GM13976 (cell line): ENCODE results near the gene COQ9.

ENCODE experiments used
- DNase-seq: peaks from one replicate; pipeline ENCODE4 v3.0.0; 2012; ENCODE audit warnings: low spot score
- CTCF ChIP-seq: IDR thresholded peaks from 2 replicates; pipeline ENCODE4 v1.5.1; 2012; ENCODE audit warnings: borderline replicate concordance, mild to moderate bottlenecking; ENCODE audit not compliant: insufficient read depth; ENCODE audit errors: extremely low read depth, missing control alignments, control extremely low read depth
- in situ Hi-C: fragments of 300-500 bp; cut with MboI; formaldehyde crosslinking; loops from one replicate; pipeline ENCODE4 v1.12.0; 2022; ENCODE audit warnings: low sequenced_read_pairs, mixed read lengths, inconsistent platforms; ENCODE audit not compliant: unreplicated experiment

COQ9 gene

GRCh38 chr16:57462978-57463362, 15.7 kb downstream of the COQ9 start:
- DNase-seq, result no peak
- TF ChIP-seq CTCF, result no peak
- in situ Hi-C loops, result no loop called here

GRCh38 chr16:57464523-57464922, 17.2 kb downstream of the COQ9 start:
- no peak for DNase-seq
- in situ Hi-C loops, result no loop called here
- no peak for TF ChIP-seq CTCF

- DNase-seq, result no peak
- in situ Hi-C loops, result no loop called here
- TF ChIP-seq CTCF, result no peak
These were observed 21.1 kb downstream of the COQ9 start for GRCh38 chr16:57468346-57468745.

- in situ Hi-C loops, result no loop called here
- DNase-seq, result no peak
- no peak for TF ChIP-seq CTCF
These were observed 21.8 kb downstream of the COQ9 start for GRCh38 chr16:57469046-57469445.

GRCh38 chr16:57469917-57470470, 22.7 kb downstream of the COQ9 start:
- in situ Hi-C loops, result no loop called here
- no peak for TF ChIP-seq CTCF
- no peak for DNase-seq

GRCh38 chr16:57470711-57471110, 23.4 kb downstream of the COQ9 start:
- no peak for TF ChIP-seq CTCF
- in situ Hi-C loops, result no loop called here
- DNase-seq, result no peak

GRCh38 chr16:57471209-57471608, 23.9 kb downstream of the COQ9 start:
- in situ Hi-C loops, result no loop called here
- DNase-seq, result no peak
- TF ChIP-seq CTCF, result no peak
